ENCODE data around the gene TRIM36.

- TF ChIP-seq CTCF (IDR thresholded peaks at IDR 0.05): no peak
- no peak for TF ChIP-seq EZH2 (IDR thresholded peaks at IDR 0.05; ENCODE audit: borderline replicate concordance, insufficient read depth, low read depth, low read length, poor library complexity, severe bottlenecking)
These were observed 72.5 kb downstream of the TRIM36 start for GRCh38 chr5:115097236-115097635.

Data from B cell (primary cell).